Left ventricle myocardium superior (tissue), 1 donor: ENCODE results near the gene SNX32. TPM values are rescaled to one million over a fixed set of nuclear protein-coding genes. Genes with fewer than 3 reads are reported as not detected.
"Not testable (repeated sequence)": the region's sequence is repeated elsewhere in the genome, so short reads cannot be mapped to it uniquely, and the experiment has no call there.

ENCODE experiments used
- ATAC-seq: fragments of 200-7000 bp; cut with Tn5 transposase; one replicate; pipeline ENCODE4 v1.9.1; 2020; ENCODE audit warnings: mild to moderate bottlenecking, moderate library complexity
- DNase-seq: peaks from one replicate; pipeline ENCODE4 v3.0.0-alpha.2; 2020
- intact Hi-C: fragments of 100-400 bp; cut with micrococcal nuclease; formaldehyde crosslinking; loops from one replicate; pipeline ENCODE4 v1.11.0; 2022
- total RNA-seq: library from RNA; stranded (reverse); fragmentation: NEBNext Ultra II Directional; extraction: Animal tissue kit (Norgen Biotek cat#: 25700); gene quantifications from one replicate; pipeline ENCODE4 v1.2.1, GENCODE V29; 2021
- donor health status: DM: no; HTN: yes; CAD: no; lungs with severe emphysema.

Gene SNX32
- total RNA-seq, 1 donor from 2014 or later, result not detected

DNA sequence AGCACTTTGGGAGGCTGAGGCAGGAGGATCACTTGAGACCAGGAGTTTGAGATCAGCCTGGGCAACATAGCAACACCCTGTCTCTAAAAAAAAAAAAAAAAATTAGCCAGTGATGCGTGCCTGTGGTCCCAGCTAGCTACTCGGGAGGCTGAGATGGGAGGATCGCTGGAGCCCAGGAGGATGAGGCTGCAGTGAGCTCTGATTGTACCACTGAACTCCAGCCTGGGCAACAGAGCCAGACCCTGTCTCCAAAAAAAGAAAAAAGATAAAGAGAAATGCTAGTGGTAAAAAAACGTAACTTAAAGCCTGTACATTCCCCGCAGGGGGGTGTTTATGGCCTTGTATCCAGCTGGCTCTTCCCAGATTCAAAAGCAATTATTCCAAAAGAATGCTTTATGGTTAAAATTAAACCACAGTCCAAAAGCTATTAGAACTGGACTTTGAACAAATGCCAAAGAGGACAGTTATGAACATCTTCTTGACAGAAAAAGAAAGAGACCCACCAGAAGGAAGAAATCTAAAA, 16.4 kb upstream of the SNX32 start:
- DNase-seq (no peak), ATAC-seq (no peak)
- intact Hi-C loops, result no loop called here

DNA sequence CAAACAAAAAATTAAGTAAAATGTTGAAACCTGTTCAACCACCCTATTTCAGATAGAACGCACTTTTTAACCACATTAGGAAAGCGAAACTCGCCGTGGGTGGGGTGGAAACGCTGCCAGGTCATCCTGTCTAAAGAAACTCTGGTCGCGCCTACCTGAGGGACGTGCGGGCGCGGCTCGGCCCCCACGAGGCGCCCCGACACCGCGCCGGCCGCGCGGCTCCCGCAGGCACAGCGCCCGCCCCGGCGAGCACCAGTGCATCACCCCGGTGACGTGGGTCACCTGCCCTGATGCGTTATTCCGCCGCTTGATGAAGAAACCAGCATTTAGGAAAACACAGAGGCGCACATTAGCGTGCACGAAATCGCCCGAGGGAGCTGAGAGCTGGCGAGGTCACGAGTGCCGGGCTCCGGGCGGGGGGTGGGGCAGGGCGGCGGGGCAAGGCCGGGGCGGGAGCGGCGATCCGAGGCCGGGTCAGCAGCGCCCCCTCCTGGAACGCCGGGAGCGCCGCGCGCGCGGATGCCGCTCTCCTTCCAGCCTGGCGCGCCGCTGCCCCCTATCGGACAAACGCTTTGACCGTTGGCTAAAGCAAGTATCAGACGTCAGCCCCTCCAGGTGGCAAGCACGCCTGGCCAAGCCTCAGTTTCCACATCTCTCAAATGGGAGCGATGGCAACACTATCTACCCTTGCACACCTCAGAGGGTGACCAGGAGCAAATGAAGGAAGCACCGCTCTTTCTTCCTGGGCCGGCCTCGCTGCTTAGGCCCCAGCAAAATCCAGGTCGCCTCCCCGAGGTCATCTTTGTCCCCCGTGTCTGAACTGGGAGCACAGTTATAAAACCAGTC, 15.7 kb upstream of the SNX32 start:
- peak; percentile 99 for ATAC-seq
- peak; percentile 98 for DNase-seq
- intact Hi-C loops, result no loop called here

DNA sequence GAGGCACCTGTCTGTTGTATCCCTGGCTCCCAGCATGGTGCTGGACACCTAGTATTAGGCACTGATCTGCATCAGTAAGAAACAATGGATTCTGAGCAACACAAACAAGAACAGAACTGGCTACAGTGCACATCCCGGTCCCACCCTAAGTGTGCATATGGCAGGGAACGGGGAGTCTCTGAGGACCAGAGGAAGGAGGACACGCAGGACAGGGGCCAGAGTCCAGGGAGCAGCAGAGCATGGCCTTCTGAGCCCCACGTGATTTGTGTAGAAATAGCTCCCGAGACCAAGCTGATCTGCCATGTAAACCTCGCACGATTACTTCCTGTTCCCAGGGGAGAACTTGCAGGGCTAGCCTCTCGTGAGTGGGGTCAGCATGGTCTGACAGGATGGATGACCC, 12.7 kb upstream of the SNX32 start:
- DNase-seq (no peak), ATAC-seq (no peak)
- intact Hi-C loops, result loop anchor here (10.0 kb wide), 1 partner anchor 116 kb away; no protein-coding TSS in a partner anchor

DNA sequence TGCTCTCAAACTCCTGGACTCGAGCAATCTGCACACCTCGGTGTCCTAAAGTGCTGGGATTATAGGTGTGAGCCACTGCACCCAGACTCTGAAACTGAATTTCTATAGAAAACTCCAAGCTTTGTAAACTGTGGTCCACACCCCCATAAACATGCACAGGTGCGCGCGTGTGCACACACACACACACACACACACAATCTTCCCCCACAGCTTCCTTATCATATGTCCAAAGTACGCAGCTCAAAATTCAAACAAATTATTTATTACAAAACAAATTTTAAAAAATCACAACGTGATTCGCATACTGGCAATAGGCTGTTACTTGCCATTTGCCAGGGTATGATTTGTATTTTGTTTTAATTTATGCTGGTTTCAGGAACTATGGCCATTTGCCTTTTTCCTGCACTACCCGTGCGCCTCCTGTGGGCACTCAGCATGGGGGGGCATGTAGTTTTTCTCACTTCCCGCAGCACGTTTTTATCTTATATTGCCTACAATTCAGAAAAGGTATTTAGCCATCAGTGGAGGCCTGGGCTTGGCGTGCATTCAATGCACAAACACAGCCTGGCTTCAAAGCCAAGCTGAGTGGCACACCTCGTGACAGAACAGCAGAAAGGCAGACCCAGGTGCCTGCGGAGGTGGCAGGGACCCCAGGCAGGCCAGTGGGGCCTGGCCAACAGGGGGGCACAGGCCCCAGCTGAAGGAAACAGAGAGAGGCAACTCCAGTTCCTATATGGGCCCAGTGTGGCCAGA, 10.8 kb upstream of the SNX32 start:
- ATAC-seq, result no peak
- intact Hi-C loops, result loop anchor here (10.0 kb wide), 1 partner anchor 118 kb away; no protein-coding TSS in a partner anchor
- DNase-seq, result no peak

DNA sequence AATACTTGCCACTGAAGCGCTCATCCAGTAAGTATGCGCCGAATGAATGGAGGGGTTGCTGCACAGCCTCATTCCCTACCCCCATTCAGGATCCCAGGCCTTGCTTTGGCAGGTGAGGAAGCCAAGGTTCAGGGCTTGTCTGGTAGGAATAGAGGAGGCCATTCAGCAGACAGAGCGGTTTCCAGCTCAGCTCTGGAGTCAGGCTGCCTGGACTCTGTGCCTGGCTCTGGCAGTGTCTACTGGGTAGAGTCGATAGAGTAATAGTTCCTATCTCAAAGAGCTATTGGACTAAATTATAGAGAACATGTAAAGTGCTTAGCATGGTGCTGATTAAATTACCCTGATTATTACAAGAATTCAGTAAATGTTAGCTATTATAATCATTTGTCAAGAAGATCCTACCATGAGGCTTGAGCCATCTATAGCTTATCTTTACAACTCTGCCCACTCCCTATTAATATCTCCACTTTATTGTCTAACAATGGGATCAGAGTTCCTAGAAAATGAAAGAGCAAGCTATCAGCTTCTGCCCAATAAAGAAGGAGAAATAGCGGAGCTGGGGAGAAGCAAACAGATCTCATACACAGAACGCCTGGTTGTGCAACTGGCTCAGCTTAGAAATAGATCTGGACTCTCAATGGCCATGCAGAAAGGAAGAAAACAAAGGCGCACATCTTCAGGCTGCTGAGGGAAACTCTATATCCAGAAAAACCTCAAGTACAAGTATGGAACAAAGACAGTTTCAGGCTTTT, 6.6 kb upstream of the SNX32 start:
- intact Hi-C loops, result loop anchor here (10.0 kb wide), 1 partner anchor 122 kb away; no protein-coding TSS in a partner anchor
- DNase-seq (no peak), ATAC-seq (no peak)

DNA sequence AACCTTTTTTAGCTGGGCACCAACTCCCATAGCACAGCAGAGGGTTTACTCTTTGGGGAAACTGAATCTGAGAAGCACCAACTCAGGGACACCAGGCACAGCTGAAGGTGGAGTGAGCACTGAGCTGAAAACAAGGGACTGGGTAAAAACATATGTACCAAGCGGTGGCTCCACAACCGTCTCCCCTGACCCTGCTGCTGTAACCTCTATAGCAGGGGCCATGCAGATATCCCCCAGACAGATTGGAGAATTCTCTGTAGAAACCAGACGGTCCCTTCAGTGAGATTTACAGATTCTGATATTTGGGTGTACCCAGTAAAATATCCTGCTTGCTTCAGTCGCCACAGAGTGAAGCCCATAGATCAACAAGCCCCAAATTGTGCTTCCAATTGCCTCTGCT, 4.3 kb upstream of the SNX32 start:
- DNase-seq (no peak), ATAC-seq (no peak)
- intact Hi-C loops, result loop anchor here (10.0 kb wide), 1 partner anchor 125 kb away; no protein-coding TSS in a partner anchor

DNA sequence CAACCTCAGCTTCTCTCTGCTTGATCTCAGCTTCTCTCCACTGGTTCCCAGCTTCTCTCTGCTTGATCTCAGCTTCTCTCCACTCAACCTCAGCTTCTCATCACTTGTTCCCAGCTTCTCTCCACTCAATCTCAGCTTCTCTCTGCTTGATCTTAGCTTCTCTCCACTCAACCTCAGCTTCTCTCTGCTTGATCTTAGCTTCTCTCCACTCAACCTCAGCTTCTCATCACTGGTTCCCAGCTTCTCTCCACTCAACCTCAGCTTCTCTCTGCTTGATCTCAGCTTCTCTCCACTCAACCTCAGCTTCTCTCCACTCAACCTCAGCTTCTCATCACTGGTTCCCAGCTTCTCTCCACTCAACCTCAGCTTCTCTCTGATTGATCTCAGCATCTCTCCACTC, 1.5 kb upstream of the SNX32 start:
- DNase-seq, ATAC-seq, intact Hi-C loops: not testable (repeated sequence)

DNA sequence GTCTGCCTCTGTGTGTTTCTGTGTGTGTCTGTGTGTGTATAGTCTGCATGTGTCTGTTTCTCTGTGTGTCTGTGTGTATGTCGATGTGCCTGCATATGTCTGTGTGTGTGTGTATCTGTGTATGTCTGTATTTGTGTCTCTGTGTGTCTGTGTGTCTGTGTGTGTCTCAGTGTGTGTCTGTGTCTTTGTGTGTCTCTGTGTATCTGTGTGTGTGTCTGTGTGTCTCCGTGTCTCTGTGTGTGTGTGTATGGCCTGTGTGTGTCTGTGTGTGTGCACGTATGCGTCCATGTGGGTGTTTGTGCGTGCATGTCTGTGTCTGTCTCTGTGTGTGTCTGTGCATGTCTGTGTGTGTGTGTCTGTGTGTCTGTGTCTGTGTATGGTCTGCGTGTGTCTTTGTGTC, 439 bp downstream of the SNX32 start:
- DNase-seq (no peak), ATAC-seq (no peak)
- intact Hi-C loops, result no loop called here

DNA sequence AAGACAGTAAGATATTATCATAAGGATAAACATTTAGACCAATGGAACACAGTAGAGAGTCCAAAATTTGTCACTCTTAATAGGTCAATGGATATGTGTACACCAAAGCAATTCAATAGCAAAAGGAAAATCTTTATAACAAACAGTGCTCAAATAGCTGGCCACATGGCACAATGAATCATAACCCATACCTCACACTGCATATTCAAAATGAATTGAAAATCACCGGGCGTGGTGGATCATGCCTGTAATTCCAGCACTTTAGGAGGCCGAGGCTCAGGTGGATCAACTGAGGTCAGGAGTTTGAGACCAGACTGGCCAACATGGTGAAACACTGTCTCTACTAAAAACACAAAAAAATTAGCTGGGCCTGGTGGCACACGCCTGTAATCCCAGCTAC, 8.4 kb downstream of the SNX32 start:
- intact Hi-C loops, result no loop called here
- no peak for ATAC-seq
- no peak for DNase-seq

DNA sequence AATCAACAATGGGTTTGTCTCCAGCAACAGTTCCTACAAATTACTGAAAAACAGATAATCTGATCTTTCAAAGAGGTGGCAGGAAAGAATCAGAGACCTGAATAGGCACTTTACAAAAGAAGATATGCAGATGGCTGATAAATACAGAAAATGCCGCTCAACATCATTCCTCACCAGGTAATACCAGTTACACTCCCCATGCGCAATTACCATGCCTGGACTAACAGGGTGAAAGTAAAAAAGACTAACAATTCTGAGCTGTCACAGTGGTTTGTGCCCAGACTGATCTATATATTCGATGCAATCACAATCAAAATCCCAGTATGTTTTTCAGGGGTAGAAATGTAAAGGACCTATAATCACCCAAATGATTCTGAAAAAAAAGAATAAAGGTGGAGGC, 10.0 kb downstream of the SNX32 start:
- ATAC-seq, result no peak
- no peak for DNase-seq
- intact Hi-C loops, result no loop called here

DNA sequence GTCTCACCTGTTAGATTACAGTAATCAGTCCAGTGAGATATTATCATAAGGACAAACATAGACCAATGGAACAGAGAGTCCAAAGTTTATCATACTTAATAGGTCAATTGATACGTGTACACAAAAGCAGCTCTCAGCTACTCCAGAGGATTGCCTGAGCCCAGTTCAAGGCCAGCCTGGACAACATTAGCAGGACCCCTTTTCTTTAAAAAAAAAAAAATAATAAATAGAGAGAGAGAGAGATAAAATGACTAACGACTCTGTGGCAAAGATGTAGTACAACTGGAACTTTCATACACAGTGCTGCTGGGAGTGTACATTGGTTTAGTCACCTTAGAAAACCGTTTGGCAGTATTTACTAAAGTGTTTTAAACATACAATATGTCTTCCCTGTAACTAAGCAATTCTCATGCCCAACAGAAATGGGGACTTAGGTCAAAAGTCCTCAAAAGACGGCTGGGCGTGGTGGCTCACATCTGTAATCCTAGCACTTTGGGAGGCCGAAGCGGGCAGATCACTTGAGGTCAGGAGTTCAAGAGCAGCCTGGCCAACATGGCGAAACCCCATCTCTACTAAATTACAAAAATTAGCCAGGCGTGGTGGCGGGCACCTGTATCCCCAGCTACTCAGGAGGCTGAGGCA, 10.6 kb downstream of the SNX32 start:
- intact Hi-C loops, result no loop called here
- DNase-seq (no peak), ATAC-seq (no peak)

DNA sequence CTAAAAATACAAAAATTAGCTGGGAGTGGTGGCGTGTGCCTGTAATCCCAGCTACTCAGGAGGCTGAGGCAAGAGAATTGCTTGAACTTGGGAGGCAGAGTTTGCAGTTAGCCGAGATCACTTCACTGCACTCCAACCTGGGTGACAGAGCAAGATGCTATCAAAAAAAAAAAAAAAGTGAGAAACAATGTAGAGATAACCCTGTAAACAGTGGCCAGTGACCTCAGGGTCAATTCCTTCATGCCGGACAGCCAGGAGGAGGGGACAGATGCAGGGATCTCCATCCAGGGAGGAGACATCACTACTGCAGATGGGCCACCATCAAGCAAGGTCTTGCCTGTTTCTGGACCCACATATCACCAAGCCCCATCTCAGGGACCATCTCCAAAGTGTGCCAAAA, 14.0 kb downstream of the SNX32 start:
- intact Hi-C loops, result no loop called here
- no peak for DNase-seq
- ATAC-seq, result no peak

DNA sequence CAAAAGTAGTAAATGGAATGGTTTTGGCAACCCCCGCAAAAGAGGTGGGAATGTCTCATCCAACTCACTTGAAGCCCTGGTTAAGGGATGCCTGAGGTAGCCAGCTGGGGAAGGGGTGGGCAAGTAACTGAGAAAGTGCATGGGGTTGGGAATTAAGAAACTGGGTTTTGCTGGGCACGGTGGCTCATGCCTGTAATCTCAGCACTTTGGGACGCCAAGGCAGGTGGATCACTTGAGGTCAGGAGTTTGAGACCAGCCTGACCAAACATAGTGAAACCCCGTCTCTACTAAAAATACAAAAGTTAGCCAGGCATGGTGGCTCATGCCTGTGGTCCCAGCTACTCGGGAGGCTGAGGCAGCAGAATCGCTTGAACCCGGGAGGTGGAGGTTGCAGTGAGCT, 14.9 kb downstream of the SNX32 start:
- not testable (repeated sequence) for ATAC-seq, DNase-seq

DNA sequence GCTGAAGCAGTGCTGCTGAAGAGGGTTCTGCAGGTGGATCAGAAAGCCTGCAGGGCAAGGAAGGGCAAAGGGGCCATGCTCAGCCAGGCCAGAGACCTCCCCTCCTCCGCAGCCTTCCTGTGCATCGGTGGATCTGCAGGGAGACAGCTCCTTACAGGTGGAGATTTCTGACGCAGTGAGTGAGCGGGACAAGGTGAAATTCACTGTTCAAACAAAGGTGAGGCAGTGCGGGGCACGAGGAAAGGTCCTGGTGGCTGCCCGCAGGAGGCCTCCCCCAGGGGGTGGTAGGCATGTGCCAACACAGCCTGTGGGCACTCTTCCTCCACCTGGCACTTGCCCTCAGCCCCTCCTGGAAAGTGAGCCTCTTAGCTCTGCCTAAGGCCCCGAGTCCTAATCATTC, 15.6 kb downstream of the SNX32 start:
- intact Hi-C loops, result no loop called here
- DNase-seq, result no peak

More for the DNA sequence above, 14.9 kb downstream of the SNX32 start:
- intact Hi-C loops, result not testable (repeated sequence)

DNA sequence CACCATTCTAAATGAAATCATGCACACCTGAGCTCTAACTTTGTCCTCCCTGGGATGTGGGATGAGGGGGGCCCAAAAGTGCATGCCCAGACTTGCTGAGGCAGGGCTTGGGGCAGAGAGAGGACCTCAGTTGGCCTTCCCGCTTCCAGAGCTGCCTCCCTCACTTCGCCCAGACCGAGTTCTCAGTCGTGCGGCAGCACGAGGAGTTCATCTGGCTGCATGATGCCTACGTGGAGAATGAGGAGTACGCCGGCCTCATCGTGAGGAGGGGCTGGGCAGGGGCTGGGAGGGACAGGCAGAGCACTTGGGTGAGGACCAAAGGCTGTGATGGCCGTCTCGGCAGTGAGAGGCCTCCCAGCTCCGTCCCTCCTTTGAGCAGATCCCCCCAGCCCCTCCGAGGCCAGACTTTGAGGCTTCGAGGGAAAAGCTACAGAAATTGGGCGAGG, 16.0 kb downstream of the SNX32 start:
- no peak for ATAC-seq
- DNase-seq, result no peak
- intact Hi-C loops, result no loop called here

More for the DNA sequence above, 15.6 kb downstream of the SNX32 start:
- no peak for ATAC-seq

DNA sequence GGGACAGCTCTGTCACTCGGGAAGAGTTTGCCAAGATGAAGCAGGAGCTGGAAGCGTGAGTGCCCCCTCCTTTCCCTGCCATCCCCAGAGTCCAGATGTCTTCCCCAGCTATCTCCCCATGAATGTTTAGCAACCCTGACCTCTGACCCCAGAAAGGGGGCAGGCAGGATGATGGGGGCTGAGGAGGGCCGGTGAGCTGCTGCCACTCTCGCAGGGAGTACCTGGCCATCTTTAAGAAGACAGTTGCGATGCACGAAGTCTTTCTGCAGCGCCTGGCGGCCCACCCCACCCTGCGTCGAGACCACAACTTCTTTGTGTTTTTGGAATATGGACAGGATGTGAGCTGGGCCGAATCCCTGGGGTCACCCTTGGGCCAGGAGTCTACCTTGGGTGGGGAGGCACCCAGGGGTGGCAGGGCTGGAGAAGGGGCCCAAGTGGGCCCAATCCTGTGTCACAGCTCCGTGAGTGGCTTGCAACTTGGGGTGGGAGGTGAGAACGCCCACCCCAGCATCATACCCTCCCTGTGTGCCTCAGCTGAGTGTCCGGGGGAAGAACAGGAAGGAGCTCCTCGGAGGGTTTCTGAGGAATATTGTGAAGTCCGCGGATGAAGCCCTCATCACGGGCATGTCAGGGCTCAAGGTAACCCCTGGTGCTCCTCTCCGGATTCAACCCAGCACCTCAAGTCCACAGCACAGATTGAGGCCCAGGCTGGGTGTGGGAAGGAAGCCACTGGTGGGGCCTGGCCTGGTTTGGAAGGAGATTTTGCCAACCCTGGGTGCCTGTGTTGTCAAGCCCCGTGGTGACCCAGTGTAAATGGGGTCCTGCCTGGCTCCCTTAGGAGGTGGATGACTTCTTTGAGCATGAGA, 16.7 kb downstream of the SNX32 start:
- ATAC-seq (no peak), DNase-seq (no peak)
- intact Hi-C loops, result no loop called here

DNA sequence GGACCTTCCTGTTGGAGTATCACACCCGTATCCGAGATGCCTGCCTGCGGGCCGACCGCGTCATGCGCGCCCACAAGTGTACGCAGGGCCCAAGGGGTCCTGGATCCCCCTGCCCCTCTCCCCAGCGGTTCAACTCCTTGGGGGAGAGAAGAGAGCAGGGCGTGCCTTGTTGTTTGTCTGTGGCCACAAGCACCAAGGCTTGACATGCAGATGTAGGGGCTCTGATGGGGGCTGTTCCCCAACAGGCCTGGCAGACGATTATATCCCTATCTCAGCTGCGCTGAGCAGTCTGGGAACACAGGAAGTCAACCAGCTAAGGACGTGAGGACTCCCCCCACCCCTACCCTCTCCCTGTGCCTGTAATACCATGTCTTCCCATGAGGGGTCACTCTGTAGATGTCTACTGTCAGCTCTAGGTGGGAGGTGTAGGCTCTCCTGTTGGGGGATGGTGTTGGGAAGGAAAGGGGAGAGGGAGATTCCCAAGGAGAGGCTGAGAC, 17.4 kb downstream of the SNX32 start:
- DNase-seq, result no peak
- ATAC-seq, result no peak
- intact Hi-C loops, result no loop called here
